Pons (tissue), 1 donor: ENCODE data around the gene TMEM8B.

Source experiments
- DNase-seq: peaks from one replicate; pipeline ENCODE4 v3.0.0-alpha.2; 2016; ENCODE audit warnings: low spot score

Gene TMEM8B

DNA sequence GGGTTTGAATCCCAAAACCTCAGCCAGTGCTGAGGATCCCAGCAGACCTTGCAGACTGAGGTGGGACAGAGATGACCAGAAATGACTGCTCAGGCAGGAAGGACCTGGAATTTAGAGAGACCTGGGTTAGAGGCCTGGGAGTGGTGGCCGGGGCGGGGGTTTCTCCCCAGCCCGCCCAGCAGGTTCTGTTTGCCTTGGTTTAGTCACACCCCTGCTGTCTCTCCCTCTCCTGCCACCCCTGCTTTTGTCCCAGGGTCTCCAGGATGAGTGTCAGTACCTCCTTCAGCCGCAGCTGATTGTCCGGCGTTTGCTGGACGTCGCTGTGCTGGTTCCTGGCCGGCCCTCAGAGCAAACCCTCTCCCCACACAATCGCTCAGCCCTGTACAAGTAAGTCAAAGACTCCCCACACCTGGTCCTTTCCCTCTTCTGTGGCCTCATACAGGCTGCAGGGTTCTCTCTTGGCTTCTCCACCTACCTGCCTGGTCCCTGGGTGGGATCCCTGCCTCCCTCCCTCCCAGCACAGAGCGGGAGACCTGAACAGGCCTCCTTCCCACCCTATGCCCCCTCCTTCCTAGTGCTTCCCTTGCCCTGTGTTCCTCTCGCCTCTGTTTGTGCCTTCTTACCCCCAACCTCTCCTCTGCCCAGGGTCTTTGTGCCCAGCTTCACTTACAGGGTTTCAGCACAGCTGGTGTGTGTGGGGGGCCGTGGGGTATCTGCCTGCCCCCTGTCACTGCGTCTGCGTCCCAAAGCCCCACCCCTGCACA is 12.0 kb downstream of the TMEM8B start:
- no peak for DNase-seq

DNA sequence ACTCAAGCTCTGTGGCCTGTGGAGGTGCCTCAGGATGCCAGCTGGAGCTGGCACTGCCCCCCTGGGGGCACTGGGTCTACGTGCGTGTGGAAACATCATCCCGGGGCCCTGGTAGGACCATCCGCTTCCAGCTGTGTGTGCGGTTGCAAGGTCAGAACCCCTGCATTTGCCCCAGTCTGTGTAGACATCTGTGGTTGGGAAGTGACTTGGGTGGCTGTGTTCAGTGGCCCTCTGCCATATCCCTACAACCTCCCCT is 12.5 kb downstream of the TMEM8B start:
- no peak for DNase-seq

DNA sequence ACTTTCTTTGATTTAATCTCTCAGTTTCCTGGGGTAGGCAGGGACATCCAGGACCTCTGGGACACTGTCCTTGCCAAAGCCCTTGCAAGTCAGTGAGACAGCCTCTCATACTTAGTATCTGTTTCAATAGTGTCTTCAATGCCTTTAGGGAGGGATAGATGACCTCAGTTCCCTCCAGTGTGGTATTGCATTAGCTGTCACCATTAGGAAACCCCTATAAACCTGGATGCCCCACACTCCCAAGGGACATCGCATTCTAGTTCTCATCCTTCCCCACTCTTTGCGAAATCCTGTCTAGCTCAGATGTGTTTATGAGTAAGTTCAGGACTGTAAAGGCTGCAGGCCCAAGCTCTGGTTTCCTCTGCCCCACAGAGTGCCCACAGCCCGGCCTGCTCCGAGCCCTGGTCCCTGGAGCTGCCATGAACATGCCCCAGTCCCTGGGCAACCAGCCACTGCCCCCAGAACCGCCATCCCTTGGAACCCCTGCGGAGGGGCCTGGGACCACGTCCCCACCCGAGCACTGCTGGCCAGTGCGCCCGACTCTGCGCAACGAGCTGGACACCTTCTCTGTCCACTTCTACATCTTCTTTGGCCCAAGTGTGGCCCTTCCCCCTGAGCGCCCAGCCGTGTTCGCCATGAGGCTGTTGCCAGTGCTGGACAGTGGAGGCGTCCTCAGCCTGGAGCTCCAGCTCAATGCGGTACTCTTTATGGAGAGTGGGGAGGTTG is 13.2 kb downstream of the TMEM8B start:
- DNase-seq: no peak

DNA sequence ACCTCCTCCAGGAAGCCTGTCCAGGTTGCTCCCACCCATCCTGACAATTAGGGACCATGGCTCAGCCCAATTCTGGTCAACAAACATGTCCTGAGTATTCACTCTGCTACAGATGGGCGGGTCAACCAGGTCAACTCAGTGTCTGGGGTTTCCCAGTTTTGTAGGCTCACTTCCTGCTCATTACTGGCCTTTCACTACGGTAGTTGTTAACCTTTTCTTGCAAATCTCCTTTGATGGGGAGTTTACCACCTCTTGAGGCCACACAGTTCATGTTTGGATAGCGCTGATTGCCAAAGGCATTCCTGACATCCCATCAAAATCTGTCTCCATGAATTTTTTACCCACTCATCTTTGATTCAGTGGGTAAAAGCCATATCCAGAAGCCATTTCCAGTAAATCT is 13.8 kb downstream of the TMEM8B start:
- DNase-seq: no peak

DNA sequence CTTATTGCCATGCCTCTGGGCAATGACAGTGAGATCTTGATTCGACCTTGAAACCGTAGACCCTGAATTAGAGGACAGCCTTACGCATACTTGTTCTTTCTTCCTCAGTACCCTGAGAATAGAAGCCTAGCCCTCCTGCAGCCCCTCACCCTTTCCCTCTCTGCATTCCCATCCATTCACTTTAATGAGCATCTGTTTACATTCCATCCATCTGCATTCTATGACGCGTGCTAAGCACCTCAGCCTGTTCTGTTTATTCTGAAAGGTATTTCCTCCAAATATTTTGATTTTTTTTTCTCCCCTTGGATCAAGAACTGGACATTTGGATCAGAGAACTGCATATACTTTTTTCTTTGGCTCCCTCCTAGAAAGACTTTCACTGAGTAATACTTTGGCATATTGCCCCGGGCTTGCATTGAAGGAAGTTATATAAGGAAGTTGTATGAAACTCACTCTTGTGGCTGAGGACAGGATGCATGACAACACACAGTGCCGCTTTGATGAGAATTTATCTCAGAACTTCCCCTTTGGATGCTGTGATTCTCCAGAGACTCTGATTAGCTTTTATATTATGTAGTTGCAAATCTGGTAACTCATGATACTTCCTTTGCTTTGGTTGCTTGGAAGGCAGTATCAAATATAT is 15.7 kb downstream of the TMEM8B start:
- peak; percentile 87 for DNase-seq

DNA sequence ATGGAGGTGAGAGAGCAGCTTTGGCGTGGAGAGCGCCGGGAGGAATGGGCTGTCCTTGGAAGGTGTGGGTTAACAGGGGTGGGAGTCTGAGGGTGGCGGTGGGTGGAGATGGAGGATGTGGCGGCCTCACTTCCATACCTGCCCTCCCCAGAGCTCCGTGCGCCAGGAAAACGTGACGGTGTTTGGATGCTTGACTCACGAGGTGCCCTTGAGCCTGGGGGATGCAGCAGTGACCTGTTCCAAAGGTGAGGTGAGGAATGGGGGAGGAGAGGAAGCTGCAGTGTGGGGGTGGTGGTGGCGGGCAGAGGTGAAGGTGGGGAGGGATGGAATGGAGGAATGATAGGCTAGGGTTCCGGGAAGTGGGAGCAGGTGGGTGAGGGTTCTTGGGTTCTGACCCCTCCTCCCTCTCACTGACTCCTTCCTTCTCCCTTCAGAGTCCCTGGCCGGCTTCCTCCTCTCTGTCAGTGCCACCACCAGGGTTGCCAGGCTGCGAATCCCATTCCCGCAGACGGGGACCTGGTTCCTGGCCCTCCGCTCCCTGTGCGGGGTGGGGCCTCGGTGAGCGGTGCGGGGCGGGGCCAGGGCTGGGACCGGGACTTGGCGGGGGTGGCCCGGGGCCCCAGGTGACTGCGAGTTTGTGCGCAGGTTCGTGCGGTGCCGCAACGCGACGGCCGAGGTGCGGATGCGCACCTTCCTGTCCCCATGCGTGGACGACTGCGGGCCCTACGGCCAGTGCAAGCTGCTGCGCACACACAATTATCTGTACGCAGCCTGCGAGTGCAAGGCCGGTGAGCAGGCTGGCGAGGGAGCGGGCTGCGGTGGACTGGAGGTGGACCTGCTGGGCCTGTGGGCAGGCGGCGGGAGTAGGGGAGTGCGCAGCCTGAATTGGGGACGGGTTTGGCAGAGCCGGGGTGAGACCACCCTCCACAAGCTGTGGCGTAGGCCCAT is 17.1 kb downstream of the TMEM8B start:
- no peak for DNase-seq

DNA sequence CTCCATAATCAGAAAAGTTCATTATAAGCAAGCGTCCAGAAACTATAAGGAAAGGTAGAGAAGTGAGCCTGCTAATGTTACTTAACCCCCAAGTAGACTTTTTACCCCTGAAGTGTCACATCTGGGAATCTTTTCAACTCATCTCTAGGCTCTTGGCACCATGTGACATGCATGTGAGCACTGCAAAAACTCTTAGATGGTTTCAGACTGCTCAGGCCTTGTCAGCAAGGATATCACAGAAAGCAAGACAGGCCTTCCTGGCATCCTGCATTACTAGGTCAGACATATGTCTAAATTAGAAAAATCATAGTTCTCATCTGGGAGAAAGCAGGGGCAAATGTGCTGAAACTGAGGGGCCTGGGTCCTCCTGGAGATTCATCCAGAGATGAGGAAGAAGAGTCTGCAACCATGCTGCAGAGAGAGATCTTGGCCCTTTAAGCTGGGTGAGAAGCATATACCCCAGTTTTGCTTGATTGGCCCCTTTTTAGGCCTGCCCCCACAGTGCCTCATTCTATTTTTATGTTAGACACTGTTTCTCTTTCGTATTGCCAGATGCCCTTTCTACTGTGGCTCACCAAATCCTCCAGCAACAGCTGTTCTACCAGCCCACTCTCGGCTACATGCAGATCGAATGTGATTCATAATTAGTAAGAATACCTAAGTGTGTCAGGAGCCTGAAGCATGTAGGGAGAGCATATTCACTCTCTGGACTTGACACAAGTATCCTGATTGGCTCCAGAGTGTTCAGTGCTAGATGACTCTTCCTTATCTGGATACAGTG is 19.0 kb downstream of the TMEM8B start:
- DNase-seq: no peak

DNA sequence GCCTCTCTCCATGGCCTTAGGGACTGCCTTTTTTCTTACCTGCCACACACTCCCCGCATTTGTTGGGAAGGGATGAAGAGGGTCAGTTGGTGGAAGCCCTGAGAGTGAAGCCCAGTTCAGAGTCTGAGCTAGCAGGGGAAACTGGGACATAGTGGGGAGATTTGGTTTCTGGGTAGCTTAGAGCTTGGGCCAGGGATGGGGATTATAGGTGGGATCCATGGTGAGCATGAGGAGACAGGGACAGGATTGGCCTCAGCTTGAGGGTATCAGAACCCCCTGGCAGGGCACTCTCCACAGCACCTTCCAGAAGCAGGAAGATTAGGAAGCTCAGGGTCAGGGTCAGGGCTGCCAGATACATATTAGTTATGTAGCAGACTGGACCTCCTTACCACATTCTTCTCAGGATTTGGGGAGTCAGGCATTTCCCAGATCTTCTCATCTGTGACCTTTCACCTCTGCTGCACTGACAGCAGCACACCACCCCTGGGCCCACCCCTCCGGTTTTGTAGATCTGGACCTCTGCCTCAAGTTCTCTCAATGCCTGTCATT is 23.3 kb downstream of the TMEM8B start:
- no peak for DNase-seq

DNA sequence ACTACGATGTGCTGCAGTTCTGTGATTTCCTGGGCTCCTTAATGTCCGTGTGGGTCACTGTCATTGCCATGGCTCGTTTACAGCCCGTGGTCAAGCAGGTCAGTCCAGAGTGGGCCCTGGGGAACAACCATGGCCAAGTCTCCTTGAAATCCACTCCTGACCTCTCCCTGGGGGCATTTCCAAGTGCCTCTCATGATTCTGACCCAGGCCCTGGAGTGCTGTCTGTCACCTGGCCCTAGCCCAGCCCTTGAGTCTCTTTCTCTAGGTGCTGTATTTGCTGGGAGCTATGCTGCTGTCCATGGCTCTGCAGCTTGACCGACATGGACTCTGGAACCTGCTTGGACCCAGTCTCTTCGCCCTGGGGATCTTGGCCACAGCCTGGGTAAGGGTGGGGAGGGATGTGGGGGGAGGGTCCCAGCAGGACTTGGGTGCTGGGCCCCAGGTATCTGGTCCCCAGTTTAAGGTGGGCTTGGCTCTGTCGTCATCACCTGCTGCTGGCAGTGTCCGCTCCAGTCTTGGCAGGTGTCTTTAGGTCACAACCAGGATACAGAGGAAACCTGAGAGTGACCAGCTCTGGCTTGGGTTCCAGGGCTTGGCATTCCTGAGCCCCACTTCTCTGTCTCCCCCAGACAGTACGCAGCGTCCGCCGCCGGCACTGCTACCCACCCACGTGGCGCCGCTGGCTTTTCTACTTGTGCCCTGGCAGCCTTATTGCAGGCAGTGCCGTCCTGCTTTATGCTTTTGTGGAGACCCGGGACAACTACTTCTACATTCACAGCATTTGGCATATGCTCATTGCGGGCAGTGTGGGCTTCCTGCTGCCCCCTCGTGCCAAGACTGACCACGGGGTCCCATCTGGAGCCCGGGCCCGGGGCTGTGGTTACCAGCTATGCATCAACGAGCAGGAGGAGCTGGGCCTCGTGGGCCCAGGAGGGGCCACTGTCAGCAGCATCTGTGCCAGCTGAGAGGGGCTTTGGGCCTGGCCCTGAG is 24.1 kb downstream of the TMEM8B start:
- no peak for DNase-seq

DNA sequence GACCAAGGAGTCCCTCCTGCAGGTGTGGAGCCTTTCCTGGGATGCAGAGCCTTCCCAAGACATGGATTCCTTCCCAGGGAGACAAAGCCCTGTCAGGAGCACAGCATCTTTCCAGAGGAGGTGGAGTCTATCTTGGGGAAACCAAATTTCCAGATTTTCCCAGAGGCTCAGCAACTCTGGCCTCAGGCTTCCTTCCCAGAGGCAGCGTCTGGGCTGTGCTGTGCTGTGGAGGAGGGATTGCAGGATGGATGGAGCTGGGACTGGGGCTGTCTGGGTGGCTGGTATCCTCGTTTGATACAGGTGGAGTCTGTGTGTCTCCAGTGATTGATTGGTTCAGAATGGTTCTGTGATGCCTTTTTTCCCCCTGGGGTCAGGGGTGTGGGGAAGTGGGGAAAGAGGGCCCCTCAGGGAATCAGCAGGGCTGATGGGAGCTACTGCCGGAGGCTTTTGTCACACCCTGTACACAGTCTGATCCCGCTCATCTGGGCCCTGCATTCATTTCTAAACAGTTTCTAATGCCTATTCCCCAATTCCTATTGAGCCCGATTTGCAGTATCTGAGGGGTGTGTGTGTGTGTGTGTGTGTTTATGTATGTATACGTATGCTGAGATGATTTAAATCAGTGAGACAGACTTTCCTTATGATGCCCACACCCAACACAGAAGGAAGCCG is 25.2 kb downstream of the TMEM8B start:
- DNase-seq: no peak

DNA sequence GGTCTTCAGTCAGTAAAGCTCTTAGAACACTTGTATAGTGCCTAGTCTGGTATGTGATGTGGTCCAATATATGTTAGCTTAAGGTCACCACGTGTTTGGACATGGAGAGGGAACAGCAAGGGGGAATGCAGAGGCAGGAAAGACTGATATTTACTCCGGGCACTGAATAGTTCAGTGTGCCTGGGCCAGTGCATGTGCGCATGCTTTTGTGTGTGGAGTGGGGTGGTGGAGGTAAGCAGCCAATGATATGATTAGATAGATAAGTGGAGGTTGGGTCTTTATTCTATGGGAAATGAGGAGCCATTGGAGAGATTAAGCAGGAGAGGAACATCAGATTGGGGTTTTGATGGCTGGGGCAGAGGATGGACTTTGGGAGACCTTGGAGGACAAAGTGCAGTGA is 27.2 kb downstream of the TMEM8B start:
- DNase-seq: no peak

DNA sequence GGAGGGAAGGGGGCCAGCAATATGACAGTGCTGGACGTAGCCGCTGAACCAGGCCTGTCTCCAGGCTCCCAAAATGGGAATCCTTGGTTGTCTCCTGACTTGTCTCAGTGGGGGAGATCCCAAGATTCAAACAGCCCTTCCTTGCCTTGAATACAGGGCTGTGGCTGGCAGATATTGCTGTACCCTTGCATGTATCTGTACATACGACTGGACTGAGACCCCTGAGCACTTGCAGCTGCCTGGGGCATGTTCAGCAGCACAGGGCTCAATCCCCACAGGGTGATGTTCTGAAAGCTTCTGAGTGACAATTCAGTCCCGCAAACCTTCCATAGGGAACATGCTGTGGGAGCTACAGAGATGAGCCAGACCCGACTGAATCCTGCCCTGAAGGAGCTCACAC is 27.9 kb downstream of the TMEM8B start:
- DNase-seq: no peak

DNA sequence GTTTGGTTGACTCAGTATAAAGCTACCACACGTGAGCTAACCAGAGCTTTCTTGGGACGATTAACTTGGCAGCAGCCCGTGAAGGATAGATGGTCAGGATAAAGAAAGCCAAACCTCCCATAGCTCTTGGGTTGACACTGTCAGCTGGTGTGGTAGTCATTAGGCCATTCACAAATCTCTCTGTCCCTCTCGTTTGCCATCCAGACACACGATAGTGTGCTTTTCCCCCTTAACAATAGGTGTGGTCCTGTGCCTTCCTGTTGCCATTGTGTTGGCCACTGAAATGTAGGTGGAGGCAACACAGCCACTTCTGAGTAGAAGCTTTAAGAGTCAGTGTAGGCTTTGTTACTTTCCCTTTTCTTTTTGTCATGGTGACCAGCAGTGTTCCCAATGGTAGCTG is 29.4 kb downstream of the TMEM8B start:
- DNase-seq: no peak

DNA sequence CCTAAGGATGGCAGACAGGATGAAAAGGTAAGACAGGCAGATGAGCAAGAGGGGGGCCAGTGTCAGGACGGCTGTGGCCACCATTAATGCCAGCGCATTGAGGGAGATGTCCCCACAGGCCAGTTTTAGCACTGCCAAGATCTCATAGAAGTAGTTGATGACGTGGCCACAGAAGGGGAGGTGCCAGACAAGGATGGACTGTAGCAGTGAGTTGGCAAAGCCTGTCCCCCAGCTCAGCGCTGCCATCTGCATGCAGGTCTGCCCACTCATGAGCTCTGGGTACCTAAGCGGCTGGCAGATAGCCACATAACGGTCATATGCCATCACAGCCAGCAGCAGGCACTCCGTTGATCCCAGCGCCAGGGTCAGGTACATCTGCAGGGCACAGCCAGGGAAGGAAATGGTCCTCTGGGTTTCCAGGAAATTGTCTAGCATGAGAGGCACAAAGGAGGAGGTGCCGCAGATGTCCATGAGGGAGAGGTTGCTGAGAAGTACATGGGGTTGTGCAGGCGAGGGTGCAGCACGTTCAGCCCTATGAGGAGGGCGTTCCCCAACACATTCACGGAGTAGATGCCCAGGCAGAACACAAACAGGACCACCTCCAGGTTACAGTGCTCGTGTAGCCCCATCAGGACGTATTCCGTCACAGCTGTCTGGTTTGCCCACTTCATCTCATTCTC is 30.4 kb downstream of the TMEM8B start:
- no peak for DNase-seq

DNA sequence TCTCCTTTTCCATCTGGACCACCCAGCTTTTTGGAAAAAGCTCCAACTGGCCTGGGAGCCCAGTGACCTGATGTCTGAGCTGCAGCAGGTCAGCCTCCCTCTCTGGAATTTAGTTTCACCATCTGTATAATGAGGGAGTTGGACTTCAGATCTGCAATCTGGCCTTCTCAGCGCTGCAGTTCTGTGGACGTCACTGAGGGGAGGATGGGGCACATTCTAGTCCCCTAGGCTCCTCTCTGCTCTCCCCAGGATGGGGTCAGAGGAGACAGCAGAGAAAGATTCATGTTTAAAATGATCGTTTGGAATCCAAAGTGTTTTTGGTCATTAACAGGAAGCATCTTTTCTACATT is 30.9 kb downstream of the TMEM8B start:
- no peak for DNase-seq

DNA sequence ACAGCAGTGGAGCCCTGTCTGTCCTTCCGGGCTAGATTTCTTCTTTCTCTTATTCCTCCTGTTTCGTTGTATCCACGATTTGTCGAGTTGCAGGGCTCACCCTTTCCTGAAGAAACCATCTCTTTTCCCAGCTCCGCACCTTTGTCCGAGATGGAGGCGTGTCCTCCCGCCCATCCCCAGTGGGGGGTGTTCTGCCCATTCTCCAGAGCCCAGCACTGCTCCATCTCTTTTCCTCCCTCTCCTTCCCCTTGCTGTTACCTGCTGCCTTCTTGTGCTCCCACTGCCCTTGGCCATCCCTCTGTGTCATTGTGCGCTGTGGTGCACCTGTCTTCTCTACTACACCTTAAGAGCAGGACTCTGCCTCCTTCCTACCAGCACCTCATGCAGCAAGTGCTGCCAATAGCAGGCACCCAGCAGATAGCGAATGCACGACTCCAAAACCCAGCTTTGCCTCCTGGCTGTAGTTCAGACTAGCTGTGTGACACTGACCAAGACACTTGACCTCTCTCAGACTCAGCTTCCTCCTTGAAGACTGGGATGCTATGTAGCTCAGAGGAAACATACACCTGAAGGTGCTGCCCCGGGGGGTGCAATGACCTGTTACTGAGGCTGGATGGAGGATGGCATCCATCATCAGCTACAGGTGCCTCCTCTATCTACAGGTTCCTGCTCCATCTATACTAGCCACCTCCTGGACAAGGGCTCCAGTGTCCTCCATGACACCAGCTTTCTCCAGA is 32.3 kb downstream of the TMEM8B start:
- no peak for DNase-seq

DNA sequence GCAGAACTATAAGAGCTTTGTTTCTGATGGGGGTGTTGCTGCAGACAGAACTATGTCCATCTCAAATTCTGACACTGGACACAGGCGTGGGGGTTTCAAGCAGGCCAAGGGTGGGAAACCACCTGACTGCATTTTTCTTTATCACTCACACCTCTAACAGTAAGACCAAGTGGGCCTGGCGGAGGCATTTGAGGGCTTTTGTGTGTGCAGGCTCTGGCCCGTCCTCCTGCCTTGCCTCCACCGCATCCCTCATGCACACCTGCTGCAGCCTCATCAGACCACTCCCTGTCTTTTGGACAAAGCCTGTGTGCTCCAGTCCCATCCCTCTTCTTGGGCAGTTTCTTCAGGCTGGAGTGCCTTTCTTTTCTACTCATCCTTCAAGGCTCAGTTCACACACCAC is 33.3 kb downstream of the TMEM8B start:
- no peak for DNase-seq

DNA sequence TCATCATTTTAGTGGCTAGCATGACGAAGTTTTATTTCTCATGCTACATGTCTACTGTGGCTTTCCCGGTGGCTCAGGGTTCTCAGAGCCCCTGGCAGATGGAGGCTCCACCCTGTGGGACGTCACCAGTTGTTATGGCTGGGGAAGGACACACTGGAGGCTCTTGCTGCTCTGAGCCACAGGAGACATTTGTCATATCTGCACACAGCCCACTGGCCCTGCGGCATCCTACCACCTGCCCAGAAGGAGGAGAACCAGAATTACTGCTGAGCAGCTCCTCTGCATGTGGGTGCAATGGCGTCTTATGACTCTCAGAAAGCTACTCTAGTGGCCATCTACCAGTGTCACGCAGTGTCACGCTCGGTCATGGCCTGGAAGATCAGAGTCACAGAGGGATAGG is 34.6 kb downstream of the TMEM8B start:
- no peak for DNase-seq
